NCI-H128 (cell line): ENCODE measurements around the gene DMRT3.
A peak's percentile ranks its signal among the peaks of the same experiment; 100 is the strongest.
"Not testable (repeated sequence)": the region's sequence is repeated elsewhere in the genome, so short reads cannot be mapped to it uniquely, and the experiment has no call there.

Experiments used
- DNase-seq: peaks from one replicate; lab custom pipeline; 2025; ENCODE audit not compliant: unreplicated experiment; lab: John Stamatoyannopoulos, UW

DMRT3 gene

DNA sequence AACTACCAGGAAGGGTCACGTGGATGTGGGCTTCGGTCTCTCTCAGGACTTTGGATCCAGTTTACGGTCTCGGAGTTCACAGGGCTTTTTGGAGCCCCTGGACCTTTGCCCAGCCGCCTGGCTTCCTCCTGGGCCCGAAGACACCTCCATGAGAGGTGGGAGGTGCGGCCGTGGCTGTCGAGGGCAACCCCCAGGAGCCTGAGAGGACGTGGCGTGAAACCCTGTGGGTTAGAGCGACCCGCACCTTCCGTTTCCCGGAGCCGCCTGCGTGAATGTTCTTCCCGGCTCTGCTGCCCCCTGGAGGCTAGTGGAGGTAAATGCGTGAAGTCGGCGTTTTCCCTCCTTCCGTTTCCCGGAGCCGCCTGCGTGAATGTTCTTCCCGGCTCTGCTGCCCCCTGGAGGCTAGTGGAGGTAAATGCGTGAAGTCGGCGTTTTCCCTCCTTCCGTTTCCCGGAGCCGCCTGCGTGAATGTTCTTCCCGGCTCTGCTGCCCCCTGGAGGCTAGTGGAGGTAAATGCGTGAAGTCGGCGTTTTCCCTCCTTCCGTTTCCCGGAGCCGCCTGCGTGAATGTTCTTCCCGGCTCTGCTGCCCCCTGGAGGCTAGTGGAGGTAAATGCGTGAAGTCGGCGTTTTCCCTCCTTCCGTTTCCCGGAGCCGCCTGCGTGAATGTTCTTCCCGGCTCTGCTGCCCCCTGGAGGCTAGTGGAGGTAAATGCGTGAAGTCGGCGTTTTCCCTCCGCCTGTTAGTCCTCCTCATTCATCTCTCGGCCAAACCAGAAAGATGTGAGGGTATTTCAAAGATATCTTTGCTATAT is 22.1 kb downstream of the DMRT3 start:
- DNase-seq, result not testable (repeated sequence)

DNA sequence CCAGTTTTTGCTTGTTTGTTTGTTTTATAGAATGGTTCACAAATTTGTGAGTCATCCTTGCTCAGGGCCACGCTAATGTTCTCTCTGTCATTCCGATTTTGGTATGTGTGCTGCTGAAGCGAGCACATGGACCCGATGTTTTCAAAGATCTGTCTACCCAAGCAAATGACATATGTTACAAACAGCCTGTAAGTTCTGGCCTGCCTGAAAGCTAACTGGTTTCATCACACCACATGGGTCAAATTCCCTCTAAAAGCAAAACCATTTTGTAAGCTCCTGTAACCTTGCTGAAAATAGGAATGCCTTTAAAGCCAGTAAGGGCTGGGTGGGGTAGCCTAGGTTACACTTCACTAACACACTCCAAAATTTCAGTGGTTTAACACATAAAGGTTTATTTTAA is 25.4 kb downstream of the DMRT3 start:
- DNase-seq, result no peak

GRCh38 chr9:1002678-1003077 is 26.2 kb downstream of the DMRT3 start:
- no peak for DNase-seq

DNA sequence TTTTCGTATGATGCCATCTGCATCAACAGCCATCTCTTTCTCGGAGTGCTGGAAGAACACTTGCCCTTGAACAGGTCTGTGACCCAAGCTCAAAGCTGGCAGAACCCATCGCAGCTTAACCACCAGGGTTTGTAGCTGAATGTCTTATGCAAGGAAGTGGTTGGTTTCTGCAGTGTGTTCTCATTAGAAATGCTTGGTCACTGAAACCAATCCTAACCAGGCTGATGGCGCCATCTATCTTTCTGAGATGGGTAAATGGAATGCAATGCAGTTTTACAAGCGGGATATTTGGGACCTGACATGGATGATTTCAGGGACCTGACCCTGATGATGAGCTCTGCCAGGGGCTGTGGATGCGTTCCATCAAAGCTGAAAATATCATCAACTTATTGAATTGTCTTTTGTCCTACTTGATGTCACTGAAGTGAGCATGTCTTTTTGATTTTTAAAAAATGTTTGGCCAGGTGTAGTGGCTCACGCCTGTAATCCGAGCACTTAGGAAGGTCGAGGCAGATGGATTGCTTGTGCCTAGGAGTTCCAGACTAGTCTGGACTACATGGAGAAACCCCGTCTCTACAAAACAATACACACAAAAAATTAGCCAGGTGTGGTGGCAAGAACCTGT is 28.7 kb downstream of the DMRT3 start:
- DNase-seq, result no peak

DNA sequence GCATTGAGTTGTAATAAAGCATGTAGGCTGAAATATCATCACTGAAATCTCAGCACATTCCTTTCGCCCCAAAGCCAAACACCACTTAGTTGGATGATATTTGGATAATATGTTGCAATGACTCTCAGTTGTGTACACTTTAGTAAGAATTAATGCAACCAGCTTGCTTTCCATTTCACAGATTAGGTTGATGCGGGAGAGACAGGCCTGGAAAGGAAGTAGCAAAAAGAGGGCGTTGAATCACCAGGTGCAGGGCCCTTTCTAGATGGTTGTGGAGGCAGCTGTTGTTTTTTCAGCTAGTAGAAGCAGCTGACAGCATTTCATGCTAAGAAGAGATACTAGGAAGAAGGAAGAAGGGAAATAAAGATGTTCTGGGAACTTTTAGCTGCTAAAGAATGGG is 30.9 kb downstream of the DMRT3 start:
- no peak for DNase-seq

- DNase-seq, result no peak
Measured at GRCh38 chr9:1008216-1008615, 31.8 kb downstream of the DMRT3 start.

GRCh38 chr9:1009101-1009707 is 32.7 kb downstream of the DMRT3 start:
- DNase-seq, result peak; percentile 77

DNA sequence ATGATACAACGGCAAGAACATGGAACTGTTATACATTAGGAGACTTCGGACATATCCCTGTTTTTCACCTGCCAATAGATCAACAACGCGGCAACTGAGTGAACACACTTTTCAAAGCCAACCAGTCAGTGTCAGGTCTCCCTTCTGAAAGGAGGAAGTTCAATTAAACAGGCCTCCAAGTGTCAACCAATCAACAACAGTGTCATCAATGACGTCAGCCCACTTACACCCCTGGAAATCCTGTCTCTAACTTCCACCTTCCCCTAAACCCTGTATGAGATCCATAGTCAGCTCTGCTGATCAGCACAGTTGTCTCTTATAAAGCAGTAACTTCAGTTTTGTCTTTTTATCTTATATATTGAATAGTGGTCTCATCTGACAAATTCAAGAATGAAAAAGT is 36.6 kb downstream of the DMRT3 start:
- no peak for DNase-seq

- no peak for DNase-seq
Measured at GRCh38 chr9:1014225-1014624, 37.8 kb downstream of the DMRT3 start.

DNA sequence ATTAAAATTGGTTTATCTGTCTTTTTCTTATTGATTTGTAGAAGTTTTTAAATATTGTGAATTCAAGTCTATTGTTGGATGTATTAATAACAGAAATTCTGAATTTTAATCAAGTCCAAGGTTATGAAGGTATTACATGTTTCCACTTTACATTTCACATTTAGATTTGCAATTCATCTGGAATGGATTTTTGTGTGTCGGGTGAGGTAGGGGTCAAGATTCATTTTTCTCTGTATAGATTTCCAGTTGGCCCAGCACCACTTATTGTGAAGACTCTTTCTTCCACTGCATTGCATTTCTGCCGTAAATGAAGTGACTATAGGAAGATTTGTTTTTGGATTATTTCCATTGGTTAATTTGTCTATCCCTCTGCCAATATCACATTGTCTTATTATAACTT is 38.2 kb downstream of the DMRT3 start:
- no peak for DNase-seq

DNA sequence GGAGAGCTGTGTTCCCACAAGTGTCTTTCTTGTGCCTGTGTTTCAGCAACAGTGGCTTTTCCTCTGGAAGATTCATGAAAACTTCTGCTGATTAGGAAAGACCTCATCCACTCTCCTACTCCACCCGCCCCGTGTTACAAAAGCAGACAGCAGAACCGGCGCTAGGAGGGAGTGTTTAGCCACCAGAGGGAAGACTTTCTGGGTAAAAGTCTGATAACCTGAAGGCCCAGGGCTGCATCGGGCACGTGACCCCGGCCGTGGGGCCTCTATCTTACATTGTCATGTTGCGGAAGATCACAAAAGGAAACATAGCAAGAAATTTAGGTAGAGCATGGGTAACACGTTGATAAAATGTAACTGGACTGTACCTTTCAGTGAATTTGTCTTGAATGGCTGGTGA is 41.7 kb downstream of the DMRT3 start:
- DNase-seq, result no peak

DNA sequence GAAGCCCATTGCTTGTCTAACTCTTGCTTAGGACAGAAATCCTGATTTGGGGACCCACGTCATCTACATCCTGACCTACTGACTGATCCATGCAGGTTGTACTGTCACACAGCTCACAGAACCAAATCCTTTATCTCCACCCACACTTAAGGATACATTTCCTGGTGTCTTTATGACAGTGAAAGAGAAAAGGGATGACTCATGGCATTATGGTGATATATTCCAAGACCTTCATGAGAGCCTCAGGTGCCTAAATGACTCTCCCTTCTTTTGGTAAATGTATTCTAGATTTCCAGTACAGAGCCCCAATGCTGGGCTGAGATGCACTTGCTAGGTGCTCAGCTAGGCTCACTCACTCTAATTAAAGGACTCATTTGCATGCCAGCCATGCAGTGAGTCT is 47.7 kb downstream of the DMRT3 start:
- no peak for DNase-seq

GRCh38 chr9:1025131-1025530 is 48.7 kb downstream of the DMRT3 start:
- no peak for DNase-seq

- DNase-seq, result no peak
Measured at GRCh38 chr9:1026219-1026618, 49.8 kb downstream of the DMRT3 start.

DNA sequence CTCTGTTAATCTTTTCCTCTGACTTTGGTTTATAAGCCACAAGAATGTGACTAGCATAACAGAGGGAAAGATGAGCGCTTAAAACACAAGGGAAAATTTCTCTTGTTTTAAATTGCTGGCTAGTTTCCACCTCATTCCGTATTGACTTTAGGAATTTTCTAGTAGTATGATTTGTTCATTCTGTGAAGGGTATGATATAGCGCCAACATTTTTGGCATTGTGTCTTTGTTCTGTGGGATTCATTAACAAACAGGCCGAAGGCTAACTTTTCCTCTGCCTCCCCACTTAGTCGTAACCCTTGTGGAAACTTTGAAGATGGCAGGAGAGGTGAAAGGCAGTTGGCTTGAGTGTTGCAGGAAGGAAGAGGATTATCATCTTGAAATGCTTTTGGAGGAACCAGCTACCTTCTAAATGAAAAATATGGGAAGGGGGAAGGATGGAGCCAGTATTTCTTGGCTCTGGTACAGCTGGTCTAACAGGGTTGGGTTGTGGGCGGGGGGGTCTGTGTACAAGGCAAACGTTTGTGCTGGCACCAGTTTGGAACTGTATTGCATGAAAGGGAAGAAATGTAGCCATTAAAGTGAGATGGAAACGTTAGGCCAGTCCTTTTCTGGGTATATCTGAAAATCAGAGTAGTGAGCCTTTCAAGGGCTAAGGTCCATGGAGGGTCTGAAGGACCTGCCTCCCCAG is 52.2 kb downstream of the DMRT3 start:
- DNase-seq, result no peak

DNA sequence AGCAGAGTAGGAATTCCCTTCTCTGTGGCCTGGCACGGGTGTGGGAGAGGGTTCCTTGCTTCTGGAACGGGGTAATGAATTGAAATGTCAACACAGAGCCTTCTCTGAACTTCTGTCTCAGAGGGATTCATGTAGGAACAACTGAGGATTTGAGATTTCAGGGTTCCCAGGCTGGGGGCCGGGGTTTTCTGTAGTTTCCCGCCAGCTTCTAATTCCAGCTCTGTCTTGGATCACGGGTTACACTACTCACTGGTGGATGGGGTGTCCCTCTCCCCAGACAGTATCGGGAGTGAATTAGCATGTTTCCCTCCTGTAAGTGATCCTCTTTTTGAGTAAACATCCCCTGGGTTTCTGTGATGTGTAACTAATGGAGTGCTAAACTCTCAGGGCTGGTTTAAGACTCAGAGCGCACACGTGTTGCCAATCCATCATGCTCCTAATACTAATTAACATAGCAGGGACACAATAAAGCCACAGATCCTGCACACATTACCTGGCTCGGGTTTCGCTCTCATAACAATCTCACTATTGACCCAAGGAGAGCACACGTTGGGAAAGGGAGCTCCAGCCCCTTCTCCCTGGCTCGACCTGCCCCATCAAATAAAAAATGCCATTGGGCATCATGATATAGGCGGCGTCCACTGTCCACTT is 55.6 kb downstream of the DMRT3 start:
- DNase-seq, result peak; percentile 46

GRCh38 chr9:1034271-1034670 is 57.8 kb downstream of the DMRT3 start:
- DNase-seq, result no peak

DNA sequence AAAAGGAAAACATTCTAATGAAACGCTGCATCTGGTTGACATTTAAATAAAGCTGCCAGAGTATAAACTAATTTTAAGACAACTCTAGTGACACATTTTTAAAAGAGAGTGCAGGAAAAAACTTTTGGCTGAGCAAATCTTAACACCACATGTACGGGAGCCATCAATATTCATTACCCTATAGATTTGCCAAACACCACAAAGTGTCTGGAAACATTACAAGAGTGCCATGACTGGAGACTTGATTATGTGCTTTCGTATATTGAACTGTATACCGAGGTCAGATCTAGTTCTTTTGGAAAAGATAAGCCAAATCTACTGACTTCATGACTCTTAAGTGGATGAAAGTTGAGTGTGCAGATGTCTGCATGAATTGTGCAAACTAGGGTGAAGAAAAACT is 63.1 kb downstream of the DMRT3 start:
- no peak for DNase-seq
